ENCODE measurements around the gene LAMC3. TPM values are rescaled to one million over a fixed set of nuclear protein-coding genes. Genes with fewer than 3 reads are reported as not detected.

Gene LAMC3
- 1 to 10 TPM in 3 of 4 donors, under 1 TPM in 1; 0.82 to 6.6 (median 3.9) TPM for total RNA-seq

DNA sequence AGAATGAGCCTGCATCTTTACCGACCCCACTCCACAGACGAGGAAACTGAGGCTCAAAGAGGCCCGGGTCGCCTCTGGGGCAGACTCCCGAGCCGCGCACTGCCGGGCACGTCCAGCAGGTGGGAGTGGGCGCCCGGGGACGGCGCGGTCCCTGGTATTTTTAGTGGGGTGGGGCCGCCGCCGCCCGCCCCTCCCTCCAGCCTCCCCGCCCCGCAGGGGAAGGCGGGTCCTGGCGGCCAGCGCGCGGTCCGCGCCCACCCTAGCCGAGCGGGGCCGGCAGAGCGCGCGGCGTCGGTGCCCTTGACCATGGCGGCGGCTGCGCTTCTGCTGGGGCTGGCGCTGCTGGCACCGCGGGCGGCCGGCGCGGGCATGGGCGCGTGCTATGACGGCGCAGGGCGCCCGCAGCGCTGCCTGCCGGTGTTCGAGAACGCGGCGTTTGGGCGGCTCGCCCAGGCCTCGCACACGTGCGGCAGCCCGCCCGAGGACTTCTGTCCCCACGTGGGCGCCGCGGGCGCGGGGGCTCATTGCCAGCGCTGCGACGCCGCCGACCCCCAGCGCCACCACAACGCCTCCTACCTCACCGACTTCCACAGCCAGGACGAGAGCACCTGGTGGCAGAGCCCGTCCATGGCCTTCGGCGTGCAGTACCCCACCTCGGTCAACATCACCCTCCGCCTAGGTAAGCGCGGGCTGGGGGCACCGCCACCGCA lies at the start of gene LAMC3:
Gene LAMC3, plus strand, starts transcription at position 266 of the 710 bp plus-strand sequence. Its CDS starts 41 bp downstream, at position 307.
- Histone ChIP-seq H3K4me3 (peak within 1 kb of the TSS in 3 of 4 donors; percentile 2 to 29 (median 20)), H3K4me1 (peaks cover 0 to 8% (median 3%) of the 10 kb centered on the region in 4 donors), H3K27me3 (peaks cover 46% of the 10 kb centered on the region), H3K9me3 (no peaks in the 10 kb centered on the region), H3K27ac (no peak within 1 kb of the TSS), H3K36me3 (no peaks in the 10 kb centered on the region)
- in situ Hi-C loops (cut with MboI; ENCODE audit: low pct_ligation_motif_present in 1 of 4, low pct_unique_long_range_greater_than_20kb in 1 of 4, low sequenced_read_pairs in 3 of 4) (no loop called here), intact Hi-C loops (cut with DNase I; ENCODE audit: low total_unique reads) (no loop called here)
- TF ChIP-seq EP300 (IDR thresholded peaks at IDR 0.05; ENCODE audit: low read depth): no peak
- no peak for TF ChIP-seq POLR2AphosphoS5 (IDR thresholded peaks at IDR 0.05)
- TF ChIP-seq, protein P1, sequence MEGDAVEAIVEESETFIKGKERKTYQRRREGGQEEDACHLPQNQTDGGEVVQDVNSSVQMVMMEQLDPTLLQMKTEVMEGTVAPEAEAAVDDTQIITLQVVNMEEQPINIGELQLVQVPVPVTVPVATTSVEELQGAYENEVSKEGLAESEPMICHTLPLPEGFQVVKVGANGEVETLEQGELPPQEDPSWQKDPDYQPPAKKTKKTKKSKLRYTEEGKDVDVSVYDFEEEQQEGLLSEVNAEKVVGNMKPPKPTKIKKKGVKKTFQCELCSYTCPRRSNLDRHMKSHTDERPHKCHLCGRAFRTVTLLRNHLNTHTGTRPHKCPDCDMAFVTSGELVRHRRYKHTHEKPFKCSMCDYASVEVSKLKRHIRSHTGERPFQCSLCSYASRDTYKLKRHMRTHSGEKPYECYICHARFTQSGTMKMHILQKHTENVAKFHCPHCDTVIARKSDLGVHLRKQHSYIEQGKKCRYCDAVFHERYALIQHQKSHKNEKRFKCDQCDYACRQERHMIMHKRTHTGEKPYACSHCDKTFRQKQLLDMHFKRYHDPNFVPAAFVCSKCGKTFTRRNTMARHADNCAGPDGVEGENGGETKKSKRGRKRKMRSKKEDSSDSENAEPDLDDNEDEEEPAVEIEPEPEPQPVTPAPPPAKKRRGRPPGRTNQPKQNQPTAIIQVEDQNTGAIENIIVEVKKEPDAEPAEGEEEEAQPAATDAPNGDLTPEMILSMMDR (IDR thresholded peaks at IDR 0.05): peak in 2 of 5 experiments; percentile 32 to 35
- TF ChIP-seq POLR2A (IDR thresholded peaks at IDR 0.05): no peak
- DNase-seq: no peak
- WGBS, 2 donors (ENCODE audit: low coverage in 1 of 2): 29% methylated on average over 17 of the region's 88 CpGs; no CpG with 5 or more reads in 1 of the 2 donors

DNA sequence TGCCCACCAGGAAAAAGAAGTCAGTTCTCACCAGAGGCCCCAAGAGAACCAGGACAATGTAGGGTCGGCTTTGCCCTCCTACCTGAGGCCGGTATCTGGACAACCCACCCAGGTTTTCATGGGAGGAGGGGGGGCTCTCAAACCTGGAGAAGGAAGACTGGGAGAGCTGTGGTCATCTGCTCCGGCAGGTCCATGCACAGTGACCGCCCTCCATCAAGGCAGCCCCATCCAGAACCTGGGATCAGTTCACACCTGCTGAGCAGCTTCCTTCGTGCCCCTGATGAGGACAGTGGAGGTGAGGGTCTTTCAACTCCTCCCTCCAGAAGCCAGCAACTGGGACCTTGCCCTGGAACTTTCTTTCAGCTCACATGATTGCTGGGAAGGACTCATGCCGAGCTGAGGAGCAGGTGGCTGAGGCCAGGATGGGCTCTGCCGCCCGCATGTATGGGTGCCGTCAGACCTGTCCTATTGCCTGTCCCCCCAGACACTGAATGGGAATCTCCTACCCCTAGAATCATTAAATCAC lies 49.1 kb upstream of the LAMC3 start:
- H3K27me3 ChIP-seq: peaks cover 8% of the 10 kb centered on the region
- intact Hi-C loops (cut with DNase I; ENCODE audit: low total_unique reads): no loop called here
- no peaks in the 10 kb centered on the region for H3K9me3 ChIP-seq
- no peak overlapping the region for H3K4me3 ChIP-seq
- in situ Hi-C loops (cut with MboI; ENCODE audit: low pct_ligation_motif_present in 1 of 4, low pct_unique_long_range_greater_than_20kb in 1 of 4, low sequenced_read_pairs in 3 of 4): no loop called here
- no peak overlapping the region for H3K27ac ChIP-seq
- DNase-seq: no peak
- no peaks in the 10 kb centered on the region for H3K36me3 ChIP-seq
- 88% methylated on average over 9 of the region's 9 CpGs; no CpG with 5 or more reads in 1 of the 2 donors for WGBS, 2 donors (ENCODE audit: low coverage in 1 of 2)
- H3K4me1 ChIP-seq: peaks cover 0 to 7% (median 2%) of the 10 kb centered on the region in 4 donors
- TF ChIP-seq POLR2A (IDR thresholded peaks at IDR 0.05) (no peak), EP300 (IDR thresholded peaks at IDR 0.05; ENCODE audit: low read depth) (no peak), POLR2AphosphoS5 (IDR thresholded peaks at IDR 0.05) (no peak)

DNA sequence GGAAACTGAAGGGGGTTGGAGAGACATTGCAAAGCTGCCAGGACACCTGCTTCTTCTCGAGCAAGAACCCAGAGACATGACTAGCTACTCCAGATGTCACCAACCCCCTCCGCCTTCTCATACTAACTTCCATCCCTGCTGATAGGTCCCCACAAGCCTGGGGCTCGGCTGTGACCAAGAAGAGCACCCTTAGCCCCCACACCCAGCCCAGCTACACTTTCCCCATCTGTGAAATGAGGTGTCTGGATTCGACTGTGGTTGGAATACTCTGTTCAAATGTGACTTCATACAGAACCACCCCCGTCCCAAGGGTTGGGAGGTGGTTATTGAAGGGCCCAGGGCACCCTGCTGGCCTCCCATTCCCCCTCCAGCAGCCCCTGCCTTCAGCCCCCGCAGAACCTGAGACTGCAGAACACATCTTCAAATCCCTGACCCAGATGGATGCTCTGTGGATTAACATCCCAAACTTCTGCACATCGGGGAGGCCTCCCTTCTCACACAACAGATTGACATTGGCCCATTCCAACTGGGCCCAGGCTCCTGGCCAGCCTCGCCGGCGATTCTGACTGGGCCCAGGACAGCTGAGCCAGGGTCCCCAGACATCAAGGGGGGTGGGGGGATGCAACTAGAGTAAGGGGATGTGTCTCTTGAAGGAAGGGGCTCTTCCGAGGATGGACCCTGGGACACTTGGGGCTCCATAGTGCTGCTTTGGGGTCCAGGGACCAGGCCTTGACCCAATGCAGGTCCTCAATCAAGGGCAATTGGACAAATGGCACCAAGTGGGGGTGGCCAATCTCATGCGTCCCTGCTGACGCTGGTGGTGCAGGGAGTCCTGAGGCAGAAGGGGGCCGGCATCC lies 48.2 kb upstream of the LAMC3 start:
- Histone ChIP-seq H3K36me3 (no peaks in the 10 kb centered on the region), H3K4me3 (no peak overlapping the region), H3K27me3 (peaks cover 8% of the 10 kb centered on the region), H3K4me1 (peaks cover 0 to 7% (median 2%) of the 10 kb centered on the region in 4 donors), H3K9me3 (no peaks in the 10 kb centered on the region), H3K27ac (no peak overlapping the region)
- in situ Hi-C loops (cut with MboI; ENCODE audit: low pct_ligation_motif_present in 1 of 4, low pct_unique_long_range_greater_than_20kb in 1 of 4, low sequenced_read_pairs in 3 of 4) (no loop called here), intact Hi-C loops (cut with DNase I; ENCODE audit: low total_unique reads) (no loop called here)
- TF ChIP-seq EP300 (IDR thresholded peaks at IDR 0.05; ENCODE audit: low read depth): no peak
- TF ChIP-seq POLR2AphosphoS5 (IDR thresholded peaks at IDR 0.05): no peak
- TF ChIP-seq, protein P1 (IDR thresholded peaks at IDR 0.05): no peak
- TF ChIP-seq POLR2A (IDR thresholded peaks at IDR 0.05): no peak
- WGBS, 2 donors (ENCODE audit: low coverage in 1 of 2): 82 to 92% methylated on average over 2 to 14 of the region's 14 CpGs
- no peak for DNase-seq

DNA sequence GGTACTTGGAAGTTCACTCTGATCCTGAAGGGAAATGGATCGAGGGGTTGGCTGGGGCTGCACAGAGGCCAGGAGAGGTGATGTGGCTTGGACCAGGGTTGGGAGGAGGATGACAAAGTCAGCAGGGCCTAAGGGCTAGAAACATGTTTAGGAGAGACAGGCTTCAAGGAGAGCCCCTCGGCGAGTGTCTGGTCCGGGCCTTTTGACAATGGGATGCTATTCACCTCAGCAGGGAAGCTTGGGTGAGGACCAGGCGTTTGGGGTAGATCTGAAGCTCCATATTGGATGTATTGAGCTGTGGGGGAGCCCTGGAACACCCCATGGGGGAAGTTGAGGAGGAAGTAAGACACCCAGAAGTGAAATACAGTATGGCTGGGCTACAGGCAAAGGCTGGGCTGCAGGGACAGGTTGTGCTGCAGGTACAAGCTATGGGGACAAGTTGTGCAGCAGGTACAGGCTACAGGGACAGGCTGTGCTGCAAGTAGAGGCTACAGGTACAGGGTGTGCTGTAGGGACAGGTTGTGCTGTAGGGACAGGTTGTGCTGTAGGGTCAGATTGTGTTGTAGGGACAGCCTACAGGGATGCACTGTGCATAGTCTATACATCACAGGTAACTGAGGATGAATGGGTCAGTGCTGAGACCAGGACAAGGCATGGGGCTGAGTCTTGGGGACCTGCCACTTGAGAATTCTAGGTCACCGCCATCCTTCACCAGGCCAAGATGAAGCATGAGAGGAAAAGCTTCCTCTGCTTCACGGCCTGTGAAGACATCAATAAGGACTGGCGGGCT lies 47.3 kb upstream of the LAMC3 start:
- in situ Hi-C loops (cut with MboI; ENCODE audit: low pct_ligation_motif_present in 1 of 4, low pct_unique_long_range_greater_than_20kb in 1 of 4, low sequenced_read_pairs in 3 of 4): no loop called here

More for the DNA sequence above, 47.3 kb upstream of the LAMC3 start:
- no peak for TF ChIP-seq POLR2AphosphoS5 (IDR thresholded peaks at IDR 0.05)
- no peak for TF ChIP-seq EP300 (IDR thresholded peaks at IDR 0.05; ENCODE audit: low read depth)
- TF ChIP-seq, protein P1 (IDR thresholded peaks at IDR 0.05): no peak
- TF ChIP-seq POLR2A (IDR thresholded peaks at IDR 0.05): no peak
- H3K27me3 ChIP-seq: peaks cover 4% of the 10 kb centered on the region
- 84% methylated on average over 8 of the region's 8 CpGs; no CpG with 5 or more reads in 1 of the 2 donors for WGBS, 2 donors (ENCODE audit: low coverage in 1 of 2)
- H3K4me3 ChIP-seq: no peak overlapping the region
- H3K36me3 ChIP-seq: no peaks in the 10 kb centered on the region
- no peak for DNase-seq
- H3K4me1 ChIP-seq: peaks cover 0 to 7% (median 2%) of the 10 kb centered on the region in 4 donors
- intact Hi-C loops (cut with DNase I; ENCODE audit: low total_unique reads): no loop called here
- no peaks in the 10 kb centered on the region for H3K9me3 ChIP-seq
- no peak overlapping the region for H3K27ac ChIP-seq
